IMR-90 (cell line): Measurements from ENCODE around the gene PRR4. TPM values are rescaled to one million over a fixed set of nuclear protein-coding genes. Genes with fewer than 3 reads are reported as not detected.

Experiments
- ATAC-seq: fragments of 200-7000 bp; cut with Tn5 transposase; 2 replicates; pipeline ENCODE4 v1.9.1; 2020; ENCODE audit warnings: low read depth, mild to moderate bottlenecking, moderate library complexity
- BruUV-seq: library from RNA; stranded (reverse); fragments of 400-500 nt; replicated peaks from 2 replicates; lab custom pipeline; 2021; lab: Mats Ljungman, UMichigan
- CTCF ChIA-PET: fragments of 300-600 bp; formaldehyde crosslinking; extraction: SDS; loops from one replicate; lab custom pipeline; 2021; ENCODE audit warnings: antibody characterized with exemption; lab: Yijun Ruan, JAX
- POLR2A ChIA-PET: fragments of 300-600 bp; sonication (Branson Sonifier 250); formaldehyde crosslinking; loops from one replicate; lab custom pipeline; 2022; ENCODE audit warnings: antibody characterized with exemption; ENCODE audit not compliant: unreplicated experiment; lab: Charles Lee
- DNase-seq: peaks from one replicate; pipeline ENCODE4 v3.0.0; 2013
- H2AFZ ChIP-seq: replicated peaks from 2 replicates; pipeline ENCODE3; 2013; ENCODE audit warnings: low read length, mild to moderate bottlenecking; ENCODE audit not compliant: poor library complexity
- H2AK5ac ChIP-seq: 2 replicates; pipeline ENCODE4 v1.6.1; 2013; ENCODE audit warnings: low read depth, low read length, inconsistent platforms
- H2AK9ac ChIP-seq: replicated peaks from 2 replicates; pipeline ENCODE3; 2013; ENCODE audit warnings: mild to moderate bottlenecking, low read depth, low read length, moderate library complexity; ENCODE audit not compliant: poor library complexity
- H2BK120ac ChIP-seq: 2 replicates; pipeline ENCODE4 v1.6.1; 2013; ENCODE audit warnings: low read depth, low read length, inconsistent platforms
- H2BK15ac ChIP-seq: 3 replicates; pipeline ENCODE4 v1.6.1; 2013; ENCODE audit warnings: low read depth, low read length, inconsistent platforms
- H2BK20ac ChIP-seq: 2 replicates; pipeline ENCODE4 v1.6.1; 2013; ENCODE audit warnings: low read depth, mild to moderate bottlenecking, inconsistent platforms, low read length, moderate library complexity
- H2BK5ac ChIP-seq: 2 replicates; pipeline ENCODE4 v1.6.1; 2013; ENCODE audit warnings: mild to moderate bottlenecking, low read depth, low read length, inconsistent platforms; ENCODE audit not compliant: poor library complexity, severe bottlenecking
- H3K14ac ChIP-seq: replicated peaks from 2 replicates; pipeline ENCODE4 v1.6.1; 2013; ENCODE audit warnings: low read depth, low read length, inconsistent platforms
- H3K18ac ChIP-seq: 2 replicates; pipeline ENCODE4 v1.6.1; 2013; ENCODE audit warnings: low read depth, low read length, control low read depth
- H3K23ac ChIP-seq: 2 replicates; pipeline ENCODE4 v1.6.1; 2013; ENCODE audit warnings: low read depth, low read length, inconsistent platforms
- H3K27ac ChIP-seq: 2 replicates; pipeline ENCODE4 v1.5.1; 2013; ENCODE audit warnings: mild to moderate bottlenecking, control low read depth, low read length; ENCODE audit not compliant: insufficient read depth
- H3K27me3 ChIP-seq: 2 replicates; pipeline ENCODE4 v1.6.1; 2013; ENCODE audit warnings: low read length; ENCODE audit not compliant: control insufficient read depth, insufficient read depth
- H3K36me3 ChIP-seq: 2 replicates; pipeline ENCODE4 v1.6.1; 2013; ENCODE audit warnings: low read length, mixed read lengths; ENCODE audit not compliant: control insufficient read depth, insufficient read depth
- H3K4ac ChIP-seq: 2 replicates; pipeline ENCODE4 v1.6.1; 2013; ENCODE audit warnings: low read depth, low read length, inconsistent platforms
- H3K4me1 ChIP-seq: 2 replicates; pipeline ENCODE4 v1.6.1; 2013; ENCODE audit warnings: low read length, mixed read lengths; ENCODE audit not compliant: control insufficient read depth, insufficient read depth
- H3K4me2 ChIP-seq: 2 replicates; pipeline ENCODE4 v1.6.1; 2013; ENCODE audit warnings: low read depth, mild to moderate bottlenecking, control low read depth, low read length, moderate library complexity
- H3K4me3 ChIP-seq: 2 replicates; pipeline ENCODE4 v1.5.1; 2013; ENCODE audit warnings: low read depth, mild to moderate bottlenecking, control low read depth, low read length, moderate library complexity; ENCODE audit not compliant: insufficient read depth
- H3K56ac ChIP-seq: 2 replicates; pipeline ENCODE4 v1.6.1; 2013; ENCODE audit warnings: low read length, inconsistent platforms; ENCODE audit not compliant: insufficient read depth; ENCODE audit errors: extremely low read depth
- H3K79me1 ChIP-seq, 2 experiments: 2 replicates each; pipeline ENCODE4 v1.6.1; 2013; ENCODE audit warnings: low read length in 2 of 2, inconsistent platforms in 1 of 2, low read depth in 1 of 2
- H3K9ac ChIP-seq: 2 replicates; pipeline ENCODE4 v1.6.1; 2013; ENCODE audit warnings: low read depth, low read length, control low read depth
- H3K9me1 ChIP-seq: 2 replicates; pipeline ENCODE4 v1.6.1; 2013; ENCODE audit warnings: low read length, inconsistent platforms; ENCODE audit not compliant: insufficient read depth
- H3K9me3 ChIP-seq: 2 replicates; pipeline ENCODE4 v1.6.1; 2013; ENCODE audit warnings: low read length; ENCODE audit not compliant: control insufficient read depth, insufficient read depth
- H4K20me1 ChIP-seq: 2 replicates; pipeline ENCODE4 v1.6.1; 2013; ENCODE audit warnings: low read length, inconsistent platforms; ENCODE audit not compliant: insufficient read depth
- H4K5ac ChIP-seq: 2 replicates; pipeline ENCODE4 v1.6.1; 2013; ENCODE audit warnings: mild to moderate bottlenecking, low read depth, low read length, control low read depth
- H4K8ac ChIP-seq, 2 experiments: 2 replicates each; pipeline ENCODE4 v1.6.1; 2013; ENCODE audit warnings: low read depth in 2 of 2, low read length in 2 of 2, control low read depth in 1 of 2, inconsistent platforms in 1 of 2
- H4K91ac ChIP-seq: 2 replicates; pipeline ENCODE4 v1.6.1; 2013; ENCODE audit warnings: low read depth, low read length, inconsistent platforms; ENCODE audit not compliant: insufficient read depth
- BHLHE40 ChIP-seq: fragments of 150-350 bp; IDR thresholded peaks from 2 replicates; pipeline ENCODE4 v1.6.1; 2016; ENCODE audit warnings: mild to moderate bottlenecking, low read depth, low read length
- CEBPB ChIP-seq: IDR thresholded peaks from 2 replicates; pipeline ENCODE4 v1.6.1; 2012; ENCODE audit warnings: low read depth, low read length, improper control_type of control experiment
- CHD1 ChIP-seq: IDR thresholded peaks from 2 replicates; pipeline ENCODE4 v1.6.1; 2012; ENCODE audit warnings: low read depth, low read length, improper control_type of control experiment
- ELK1 ChIP-seq: fragments of 150-350 bp; IDR thresholded peaks from 2 replicates; pipeline ENCODE4 v1.6.1; 2016; ENCODE audit warnings: low read depth, mild to moderate bottlenecking, low read length, moderate library complexity, borderline replicate concordance
- MAFK ChIP-seq: IDR thresholded peaks from 2 replicates; pipeline ENCODE4 v1.6.1; 2012; ENCODE audit warnings: low read depth, low read length, improper control_type of control experiment
- MAZ ChIP-seq: IDR thresholded peaks from 2 replicates; pipeline ENCODE4 v1.6.1; 2012; ENCODE audit warnings: low read depth, mild to moderate bottlenecking, low read length, improper control_type of control experiment, moderate library complexity, borderline replicate concordance
- NFE2L2 ChIP-seq: fragments of 150-350 bp; IDR thresholded peaks from 2 replicates; pipeline ENCODE4 v1.6.1; 2016; ENCODE audit warnings: low read depth, mild to moderate bottlenecking, low read length
- POLR2A ChIP-seq: IDR thresholded peaks from 2 replicates; pipeline ENCODE4 v1.6.1; 2012; ENCODE audit warnings: mild to moderate bottlenecking, low read depth, low read length
- RAD21 ChIP-seq: IDR thresholded peaks from 2 replicates; pipeline ENCODE4 v1.6.1; 2012; ENCODE audit warnings: low read length, improper control_type of control experiment
- RCOR1 ChIP-seq: IDR thresholded peaks from 2 replicates; pipeline ENCODE4 v1.6.1; 2012; ENCODE audit warnings: mild to moderate bottlenecking, low read length, improper control_type of control experiment; ENCODE audit not compliant: insufficient replicate concordance
- RFX5 ChIP-seq: IDR thresholded peaks from 2 replicates; pipeline ENCODE4 v1.8.0; 2012; ENCODE audit warnings: low read depth, mild to moderate bottlenecking, low read length, moderate library complexity
- SMC3 ChIP-seq: fragments of 150-350 bp; IDR thresholded peaks from 2 replicates; pipeline ENCODE4 v1.6.1; 2016; ENCODE audit warnings: low read depth, mild to moderate bottlenecking, antibody characterized with exemption, low read length, moderate library complexity
- USF2 ChIP-seq: fragments of 150-350 bp; IDR thresholded peaks from 2 replicates; pipeline ENCODE4 v1.6.1; 2017; ENCODE audit warnings: mild to moderate bottlenecking, antibody characterized with exemption, low read length, low read depth
- WGBS, 2 experiments: methylation state at CpG; one replicate each; pipeline versions ENCODE4 v1.1.5 to v1.1.7; 2013; ENCODE audit warnings: missing lambda C conversion rate in 2 of 2; ENCODE audit not compliant: insufficient read length in 1 of 2; ENCODE audit errors: extremely low coverage in 2 of 2; 5-methylcytosine and 5-hydroxymethylcytosine counted together
- dilution Hi-C: fragments of 300-500 bp; cut with HindIII; formaldehyde crosslinking; loops from one replicate; pipeline ENCODE4 v1.14.3; 2018; ENCODE audit warnings: low sequenced_read_pairs; ENCODE audit not compliant: unreplicated experiment
- in situ Hi-C: fragments of 300-500 bp; cut with MboI; formaldehyde crosslinking; loops from 3 replicates; pipeline ENCODE4 v1.14.3; 2019; ENCODE audit warnings: low sequenced_read_pairs, inconsistent platforms, mixed read lengths
- intact Hi-C: fragments of 100-400 bp; cut with micrococcal nuclease; formaldehyde crosslinking; loops from 2 replicates; pipeline ENCODE4 v1.10.0; 2022
- polyA plus RNA-seq, 3 experiments: library from polyadenylated mRNA; depleted of rRNA; stranded (reverse); fragments of >200 nt; gene quantifications; 2 replicates each; pipeline ENCODE4 v1.2.3, GENCODE V29; 2012; ENCODE audit warnings: low replicate concordance in 1 of 3
- total RNA-seq: library from RNA; depleted of rRNA; stranded (reverse); fragments of >200 nt; gene quantifications from 2 replicates; pipeline ENCODE4 v1.2.3, GENCODE V29; 2012
- TF ChIP-seq, protein P1 (sequence below): conservative IDR thresholded peaks from 2 replicates; pipeline ENCODE4 v1.5.1; 2012; ENCODE audit warnings: mild to moderate bottlenecking, low read depth, low read length, improper control_type of control experiment

Gene PRR4
- total and polyA plus RNA-seq, 2 of the 4 experiments (the other 2 are of a cell fraction): 0.72 to 1.9 TPM

- no peak within 1 kb of the TSS for H4K91ac ChIP-seq
- no peak within 1 kb of the TSS for H2AFZ ChIP-seq
- H3K18ac ChIP-seq: no peak within 1 kb of the TSS
- H3K56ac ChIP-seq: no peak within 1 kb of the TSS
- H2BK120ac ChIP-seq: no peak within 1 kb of the TSS
- H3K9ac ChIP-seq: no peak within 1 kb of the TSS
- H3K27ac ChIP-seq: no peak within 1 kb of the TSS
- 40% methylated on average over 1 of the region's 3 CpGs; no CpG with 5 or more reads in 1 of the 2 experiments for WGBS, 2 experiments
- no peak within 1 kb of the TSS for H4K5ac ChIP-seq
- H2AK9ac ChIP-seq: no peak within 1 kb of the TSS
- no peaks in the 10 kb centered on the region for H4K20me1 ChIP-seq
- no peak within 1 kb of the TSS for H3K4ac ChIP-seq
- no peak for TF ChIP-seq ELK1
- no peak for TF ChIP-seq SMC3
- no peak for TF ChIP-seq NFE2L2
- no peak for TF ChIP-seq RCOR1
- no peak for TF ChIP-seq BHLHE40
- TF ChIP-seq MAFK: no peak
- no peak for TF ChIP-seq RFX5
- TF ChIP-seq RAD21: no peak
- TF ChIP-seq POLR2A: no peak
- no peak for TF ChIP-seq USF2
- no peak for TF ChIP-seq CEBPB
- TF ChIP-seq, protein P1, sequence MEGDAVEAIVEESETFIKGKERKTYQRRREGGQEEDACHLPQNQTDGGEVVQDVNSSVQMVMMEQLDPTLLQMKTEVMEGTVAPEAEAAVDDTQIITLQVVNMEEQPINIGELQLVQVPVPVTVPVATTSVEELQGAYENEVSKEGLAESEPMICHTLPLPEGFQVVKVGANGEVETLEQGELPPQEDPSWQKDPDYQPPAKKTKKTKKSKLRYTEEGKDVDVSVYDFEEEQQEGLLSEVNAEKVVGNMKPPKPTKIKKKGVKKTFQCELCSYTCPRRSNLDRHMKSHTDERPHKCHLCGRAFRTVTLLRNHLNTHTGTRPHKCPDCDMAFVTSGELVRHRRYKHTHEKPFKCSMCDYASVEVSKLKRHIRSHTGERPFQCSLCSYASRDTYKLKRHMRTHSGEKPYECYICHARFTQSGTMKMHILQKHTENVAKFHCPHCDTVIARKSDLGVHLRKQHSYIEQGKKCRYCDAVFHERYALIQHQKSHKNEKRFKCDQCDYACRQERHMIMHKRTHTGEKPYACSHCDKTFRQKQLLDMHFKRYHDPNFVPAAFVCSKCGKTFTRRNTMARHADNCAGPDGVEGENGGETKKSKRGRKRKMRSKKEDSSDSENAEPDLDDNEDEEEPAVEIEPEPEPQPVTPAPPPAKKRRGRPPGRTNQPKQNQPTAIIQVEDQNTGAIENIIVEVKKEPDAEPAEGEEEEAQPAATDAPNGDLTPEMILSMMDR: no peak
- TF ChIP-seq MAZ: no peak
- TF ChIP-seq CHD1: no peak
- no peak within 1 kb of the TSS for H3K14ac ChIP-seq
- H2BK15ac ChIP-seq: no peak within 1 kb of the TSS
- ChIA-PET POLR2A (no interaction called here), CTCF (no interaction called here)
- no peaks in the 10 kb centered on the region for H3K79me1 ChIP-seq
- H3K4me1 ChIP-seq: no peaks in the 10 kb centered on the region
- H2AK5ac ChIP-seq: no peak within 1 kb of the TSS
- in situ Hi-C loops: no loop called here
- no peak for DNase-seq
- dilution Hi-C loops: no loop called here
- no peaks in the 10 kb centered on the region for H3K9me3 ChIP-seq
- no peaks in the 10 kb centered on the region for H3K27me3 ChIP-seq
- no peak within 1 kb of the TSS for H3K4me3 ChIP-seq
- H3K23ac ChIP-seq: no peak within 1 kb of the TSS
- H3K9me1 ChIP-seq: no peaks in the 10 kb centered on the region
- no peak within 1 kb of the TSS for H2BK20ac ChIP-seq
- no TSS peak for BruUV-seq
- ATAC-seq: no peak
- H2BK5ac ChIP-seq: no peak within 1 kb of the TSS
- no peaks in the 10 kb centered on the region for H3K36me3 ChIP-seq
- intact Hi-C loops: no loop called here
- H4K8ac ChIP-seq: no peak within 1 kb of the TSS
- no peak within 1 kb of the TSS for H3K4me2 ChIP-seq
Observed at GRCh38 chr12:10826258-10826657, 23.0 kb downstream of the PRR4 start, which contains the start of gene TAS2R10. Gene TAS2R10, minus strand, starts transcription at chr12:10826358. Its CDS starts 89 bp downstream, at chr12:10826269.
